Stimulated activated CD4-positive, alpha-beta T cell treated with anti-CD3 and anti-CD28 coated beads, Interleukin-15, amount 100 ng/mL, for 48 hours (primary cell): ENCODE measurements around the gene ANP32B.
A peak's percentile ranks its signal among the peaks of the same experiment; 100 is the strongest.
"Not testable (repeated sequence)": the region's sequence is repeated elsewhere in the genome, so short reads cannot be mapped to it uniquely, and the experiment has no call there.

Experiments used
- DNase-seq, 2 donors: peaks; one replicate each; pipeline ENCODE4 v3.0.0-alpha.2; 2020; ENCODE audit warnings: low read depth in 2 of 2

Gene ANP32B

DNA sequence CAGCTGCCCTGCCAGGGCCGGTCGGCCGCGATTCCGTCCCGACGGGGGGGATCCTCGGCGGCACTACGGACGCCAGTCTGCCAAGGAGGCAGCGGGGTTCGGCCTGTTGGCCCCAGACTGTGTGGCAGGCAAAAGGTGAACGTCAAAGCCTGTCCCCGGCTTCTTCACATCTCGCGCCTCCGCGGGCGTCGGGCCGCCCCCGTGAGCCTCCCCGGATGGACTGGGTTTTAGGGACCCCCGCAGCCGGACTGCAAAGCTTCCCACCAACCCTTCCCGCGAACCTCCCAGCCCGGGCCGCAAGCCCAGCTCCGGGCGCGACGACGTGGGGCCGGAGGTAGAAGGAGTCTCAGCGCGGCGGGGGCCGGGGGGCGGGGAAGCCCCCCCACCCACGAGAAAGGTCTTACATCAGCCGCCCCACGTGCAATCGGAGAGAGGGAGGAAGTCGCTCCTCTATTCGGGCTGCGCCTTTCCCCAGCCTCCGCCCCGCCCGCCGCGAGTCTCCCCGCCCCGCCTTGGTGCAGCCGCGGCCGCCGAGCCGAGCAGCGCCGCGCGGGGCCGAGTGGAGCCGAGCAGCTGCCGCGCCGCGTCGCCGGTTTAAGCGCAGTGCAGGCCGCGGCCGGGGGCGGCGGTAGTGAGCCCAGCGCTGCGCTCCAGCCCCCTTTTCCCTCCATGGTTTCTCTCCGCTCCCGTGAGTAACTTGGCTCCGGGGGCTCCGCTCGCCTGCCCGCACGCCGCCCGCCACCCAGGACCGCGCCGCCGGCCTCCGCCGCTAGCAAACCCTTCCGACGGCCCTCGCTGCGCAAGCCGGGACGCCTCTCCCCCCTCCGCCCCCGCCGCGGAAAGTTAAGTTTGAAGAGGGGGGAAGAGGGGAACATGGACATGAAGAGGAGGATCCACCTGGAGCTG lies at the start of gene ANP32B:
ANP32B (plus strand) TSS at position 659 of the 906 bp plus-strand sequence; CDS start at position 874, 215 bp downstream.
- DNase-seq = peak; percentile 91 to 96

DNA sequence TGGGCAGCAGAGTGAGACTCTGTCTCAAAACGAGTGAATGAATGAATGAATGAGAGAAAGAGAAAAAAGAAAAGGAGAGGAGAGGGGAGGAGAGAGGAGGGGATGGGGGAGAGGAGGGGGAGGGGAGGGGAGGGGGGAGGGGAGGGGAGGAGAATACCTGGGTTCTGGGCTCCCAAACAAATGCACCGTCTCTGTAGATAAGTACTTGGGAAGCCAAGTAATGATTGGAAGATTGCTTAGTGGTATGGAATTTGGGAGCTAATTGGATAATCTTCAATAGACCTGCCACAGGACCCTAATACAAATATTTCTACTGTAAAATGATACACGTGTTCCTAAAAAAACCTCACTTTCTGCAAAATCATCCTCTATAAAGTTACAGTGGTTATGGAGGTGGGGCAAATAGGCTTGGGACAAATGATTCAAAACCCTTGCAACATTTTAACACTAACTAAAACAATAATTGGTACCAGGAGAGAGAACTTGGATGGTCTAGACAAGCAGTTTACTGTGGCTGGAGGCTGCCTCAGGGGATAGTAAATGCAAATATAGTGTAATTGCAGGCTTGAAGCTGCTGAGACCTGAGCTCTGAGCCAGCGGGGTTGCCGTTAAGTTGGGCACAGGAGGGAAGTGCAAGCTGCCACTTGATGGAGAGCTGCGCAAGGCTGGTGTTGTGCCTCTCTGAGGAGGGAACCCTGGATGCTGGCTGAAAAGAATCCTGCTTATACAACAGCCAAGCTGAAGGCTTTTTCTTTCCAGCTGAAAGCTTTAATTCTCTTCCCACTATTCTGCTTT lies 48.6 kb upstream of the ANP32B start:
- DNase-seq = no peak

DNA sequence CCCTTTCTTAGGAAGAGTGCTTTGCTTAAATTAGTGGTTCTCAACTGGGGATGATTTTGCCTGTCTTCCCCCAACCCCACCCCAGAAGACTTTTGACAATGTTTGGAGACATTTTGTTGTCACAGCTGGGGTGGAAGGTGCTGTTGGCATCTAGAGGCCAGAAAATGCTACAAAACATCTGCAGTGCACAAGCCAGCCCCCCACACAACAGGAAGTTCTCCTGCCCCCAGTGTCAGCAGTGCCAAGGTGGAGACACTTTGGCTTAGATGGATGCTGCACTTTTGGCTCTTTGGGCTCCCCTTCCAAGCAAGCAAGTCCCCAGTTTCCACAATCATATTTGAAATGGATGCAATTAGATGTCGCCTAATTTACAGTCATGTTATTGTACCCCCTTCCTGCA lies 47.9 kb upstream of the ANP32B start:
- no peak for DNase-seq

DNA sequence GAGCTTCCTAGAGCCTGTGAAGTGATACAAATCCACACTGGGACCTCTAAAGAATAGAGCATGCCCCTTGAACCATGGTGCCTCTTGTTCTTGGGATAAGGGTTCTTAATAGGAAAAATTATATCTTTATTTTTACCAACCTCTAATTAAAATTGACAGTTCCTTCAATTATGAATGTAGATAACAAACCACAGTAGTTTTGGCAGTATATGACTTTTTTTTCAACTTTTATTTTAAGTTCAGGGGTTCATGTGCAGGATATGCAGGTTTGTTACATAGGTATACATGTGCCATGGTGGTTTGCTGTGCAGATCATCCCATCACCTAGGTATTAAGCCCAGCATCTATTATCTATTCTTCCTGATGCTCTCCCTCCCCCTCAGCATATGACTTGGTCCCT lies 46.1 kb upstream of the ANP32B start:
- DNase-seq = no peak

DNA sequence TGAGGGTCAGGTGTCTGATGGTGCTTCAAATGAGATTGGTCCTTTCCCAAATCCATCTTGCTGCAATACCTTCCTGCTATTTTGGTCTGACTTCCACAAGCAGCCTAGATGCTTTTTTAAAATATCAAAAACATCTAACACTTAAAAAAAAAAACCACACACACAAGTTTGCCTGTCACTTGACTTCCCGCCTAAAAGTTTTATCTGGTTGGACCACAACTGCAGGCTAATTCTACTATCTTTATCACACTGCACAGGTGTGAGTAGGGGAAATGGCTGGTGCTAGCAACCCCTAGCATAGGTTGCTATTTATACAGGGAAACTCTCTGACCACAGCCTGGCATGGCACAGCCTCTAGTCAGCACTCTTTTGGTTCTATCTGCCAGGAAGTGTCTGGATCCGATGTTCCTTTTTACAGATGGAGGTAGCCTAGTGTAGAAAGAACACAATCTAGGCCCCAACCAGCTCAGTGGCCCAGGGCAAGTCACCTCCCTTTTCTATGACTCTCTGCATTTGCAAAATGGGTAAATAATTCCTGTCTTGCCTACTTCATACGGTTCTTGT lies 45.0 kb upstream of the ANP32B start, which contains the start of gene HEMGN:
HEMGN (minus strand) TSS at position 92 of the 564 bp plus-strand sequence; CDS start at position 56, 36 bp downstream.
- no peak for DNase-seq

DNA sequence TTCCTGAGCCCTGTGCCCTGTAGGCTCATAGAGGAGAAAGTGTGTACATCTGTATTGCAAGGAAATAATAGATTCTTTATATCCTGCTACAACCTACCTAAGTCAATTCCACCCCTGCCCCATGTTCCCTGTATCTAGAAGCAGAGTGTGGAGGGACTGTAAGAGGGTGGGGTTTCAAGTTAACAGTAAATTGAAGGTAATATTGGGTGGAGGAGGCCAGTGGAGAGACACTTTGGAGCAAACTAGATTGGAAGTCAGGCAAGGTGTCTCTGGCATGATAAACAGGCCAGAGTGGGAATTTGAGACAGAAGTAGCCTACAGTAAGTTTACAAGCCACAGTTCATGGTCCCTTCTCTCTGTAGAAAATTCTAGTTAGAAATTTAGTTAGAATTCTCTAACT lies 42.9 kb upstream of the ANP32B start:
- DNase-seq = no peak

DNA sequence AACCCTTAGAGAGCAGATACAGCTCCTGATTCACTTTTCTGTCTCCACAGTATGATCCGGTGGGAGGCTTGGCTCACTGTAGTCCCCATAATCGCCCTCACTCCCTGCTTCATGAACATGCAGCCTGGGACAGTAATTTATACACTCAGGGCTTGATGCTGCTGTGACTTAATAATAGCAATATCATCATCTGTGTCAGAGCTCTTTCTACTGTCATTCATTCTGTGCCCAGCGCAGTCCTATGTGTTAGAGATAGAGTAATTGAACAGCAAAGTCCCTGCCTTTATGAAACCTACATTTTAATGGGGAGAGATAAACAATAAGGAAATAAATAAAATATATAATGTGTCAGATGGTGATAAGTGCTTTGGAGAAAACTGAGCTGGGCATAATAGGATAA lies 42.4 kb upstream of the ANP32B start:
- no peak for DNase-seq

DNA sequence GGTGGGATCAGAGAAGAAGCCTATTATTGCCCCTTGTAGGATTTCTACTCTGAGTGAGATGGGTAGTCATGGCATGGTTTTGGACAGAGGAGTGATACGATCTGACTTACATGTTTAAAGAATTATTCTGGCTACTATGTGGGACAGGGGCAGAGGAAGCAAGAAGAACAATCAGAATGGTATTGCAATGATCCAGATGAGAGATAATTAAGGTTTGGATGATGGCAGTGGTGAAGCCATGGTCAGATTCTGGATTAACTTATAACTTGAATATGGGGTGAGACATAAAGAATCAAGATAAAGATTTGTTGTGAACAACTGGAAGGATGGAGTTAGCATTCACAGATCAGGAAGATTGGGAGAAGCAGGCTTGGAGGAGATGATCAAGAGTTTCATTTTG lies 41.8 kb upstream of the ANP32B start:
- DNase-seq = no peak

DNA sequence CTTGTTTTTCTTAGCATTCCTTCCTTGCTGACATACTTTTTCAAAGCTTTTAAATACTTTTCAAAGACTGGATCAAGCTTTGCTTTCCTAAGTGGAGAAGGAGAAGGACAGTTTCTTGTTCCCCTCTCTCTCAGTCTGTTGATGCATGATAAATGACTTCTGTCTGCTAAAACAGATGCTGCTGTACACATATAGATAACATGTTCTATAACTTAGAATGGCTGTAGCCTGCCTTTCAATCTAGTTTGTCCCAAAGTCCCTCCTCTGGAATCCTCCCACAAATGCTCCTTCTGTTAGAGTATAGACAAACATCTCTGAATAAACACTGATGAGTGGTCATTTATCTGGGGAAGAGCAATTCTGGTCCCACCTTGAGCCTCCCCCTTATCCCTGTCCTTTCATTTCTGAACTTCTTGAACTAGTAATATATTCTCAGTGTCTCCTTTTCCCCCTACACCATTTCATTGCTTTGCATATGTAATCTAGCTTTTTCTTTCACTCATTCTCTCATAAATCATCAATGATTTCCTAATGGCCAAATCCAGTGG lies 39.8 kb upstream of the ANP32B start:
- no peak for DNase-seq

DNA sequence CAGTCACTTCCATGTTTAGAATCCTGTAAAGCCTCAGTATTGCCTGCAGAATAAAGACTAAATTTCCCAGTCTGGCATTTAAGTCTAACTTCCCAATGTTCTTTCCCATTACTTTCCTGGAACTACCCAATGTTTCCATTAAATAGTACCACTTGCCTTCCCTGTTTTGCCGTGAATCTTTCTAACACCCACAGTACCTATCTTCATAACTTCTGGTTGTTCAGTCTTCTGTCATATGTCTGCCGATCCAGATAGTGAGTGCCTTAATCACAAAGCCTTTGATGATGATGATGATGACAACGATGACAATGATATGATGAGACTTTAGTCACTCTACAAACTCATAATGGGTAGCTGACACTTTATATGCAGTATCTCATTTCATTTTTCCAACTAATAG lies 38.5 kb upstream of the ANP32B start:
- DNase-seq = no peak

DNA sequence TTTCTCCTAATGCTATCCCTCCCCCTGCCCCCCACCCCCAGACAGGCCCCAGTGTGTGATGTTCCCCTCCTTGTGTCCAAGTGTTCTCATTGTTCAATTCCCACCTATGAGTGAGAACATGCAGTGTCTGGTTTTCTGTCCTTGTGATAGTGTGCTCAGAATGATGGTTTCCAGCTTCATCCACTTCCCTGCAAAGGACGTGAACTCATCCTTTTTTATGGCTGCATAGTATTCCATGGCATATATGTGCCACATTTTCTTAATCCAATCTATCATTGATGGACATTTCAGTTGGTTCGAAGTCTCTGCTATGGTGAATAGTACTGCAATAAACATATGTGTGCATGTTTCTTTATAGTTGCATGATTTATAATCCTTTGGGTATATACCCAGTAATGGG lies 37.7 kb upstream of the ANP32B start:
- not testable (repeated sequence) for DNase-seq

DNA sequence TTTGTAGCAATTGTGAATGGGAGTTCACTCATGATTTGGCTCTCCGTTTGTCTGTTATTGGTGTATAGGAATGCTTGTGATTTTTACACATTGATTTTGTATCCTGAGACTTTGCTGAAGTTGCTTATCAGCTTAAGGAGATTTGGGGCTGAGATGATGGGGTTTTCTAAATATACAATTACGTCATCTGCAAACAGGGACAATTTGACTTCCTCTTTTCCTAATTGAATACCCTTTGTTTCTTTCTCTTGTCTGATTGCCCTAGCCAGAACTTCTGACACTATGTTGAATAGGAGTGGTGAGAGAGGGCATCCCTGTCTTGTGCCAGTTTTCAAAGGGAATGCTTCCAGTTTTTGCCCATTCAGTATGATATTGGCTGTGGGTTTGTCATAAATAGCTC lies 36.0 kb upstream of the ANP32B start:
- not testable (repeated sequence) for DNase-seq

DNA sequence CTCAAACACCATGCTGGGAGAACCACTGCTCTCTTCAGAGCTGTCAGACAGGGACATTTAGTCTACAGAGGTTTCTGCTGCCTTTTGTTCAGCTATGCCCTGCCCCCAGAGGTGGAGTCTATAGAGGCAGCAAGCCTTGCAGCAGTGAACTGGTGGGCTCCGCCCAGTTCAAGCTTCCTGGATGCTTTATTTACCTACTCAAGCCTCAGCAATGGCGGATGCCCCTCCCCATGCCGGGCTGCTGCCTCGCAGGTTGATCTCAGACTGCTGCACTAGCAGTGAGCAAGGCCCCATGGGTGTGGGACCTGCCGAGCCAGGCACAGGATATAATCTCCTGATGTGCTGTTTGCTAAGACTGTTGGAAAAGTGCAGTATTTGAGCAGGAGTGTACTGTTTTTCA lies 32.3 kb upstream of the ANP32B start:
- not testable (repeated sequence) for DNase-seq

DNA sequence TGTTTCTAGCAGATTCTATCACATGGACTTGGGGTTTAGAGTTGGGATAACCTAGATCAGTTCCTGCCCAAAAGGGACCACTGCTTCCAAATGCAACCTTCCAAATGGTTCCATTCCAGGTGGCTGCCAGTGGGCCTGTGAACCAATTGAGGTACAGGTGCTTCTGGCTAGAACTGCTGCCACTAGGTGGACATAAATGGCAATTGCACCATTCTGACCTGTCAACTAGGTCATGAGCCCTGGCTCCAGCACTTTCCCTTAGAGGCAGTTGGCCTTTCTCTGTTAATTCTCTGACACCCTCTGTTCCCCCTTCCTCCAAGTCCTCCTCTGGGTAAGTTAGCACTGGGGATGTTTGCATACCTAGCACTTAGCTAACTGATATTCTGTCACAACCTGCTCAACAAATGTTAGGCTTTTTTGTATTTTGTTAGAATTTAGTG lies 28.6 kb upstream of the ANP32B start:
- DNase-seq = peak; percentile 6 to 23

DNA sequence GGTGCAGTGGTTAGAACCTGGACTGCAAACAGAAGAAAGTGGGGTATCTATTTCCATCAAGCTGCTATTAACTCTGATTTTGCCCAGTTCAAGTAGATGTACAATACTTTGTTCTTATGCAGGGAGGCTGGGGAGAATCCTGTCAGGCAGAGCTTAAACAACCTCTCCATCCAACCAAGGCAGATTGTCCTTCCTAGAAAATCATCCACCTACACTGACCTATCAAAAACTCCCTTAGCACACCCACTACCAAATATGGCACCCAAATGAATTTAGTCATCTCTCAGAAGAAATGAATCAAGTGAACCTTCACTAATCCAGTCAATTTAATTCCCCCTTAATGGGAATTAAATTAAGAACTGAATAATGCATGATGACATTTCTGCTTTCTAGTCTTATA lies 26.8 kb upstream of the ANP32B start:
- DNase-seq = no peak

DNA sequence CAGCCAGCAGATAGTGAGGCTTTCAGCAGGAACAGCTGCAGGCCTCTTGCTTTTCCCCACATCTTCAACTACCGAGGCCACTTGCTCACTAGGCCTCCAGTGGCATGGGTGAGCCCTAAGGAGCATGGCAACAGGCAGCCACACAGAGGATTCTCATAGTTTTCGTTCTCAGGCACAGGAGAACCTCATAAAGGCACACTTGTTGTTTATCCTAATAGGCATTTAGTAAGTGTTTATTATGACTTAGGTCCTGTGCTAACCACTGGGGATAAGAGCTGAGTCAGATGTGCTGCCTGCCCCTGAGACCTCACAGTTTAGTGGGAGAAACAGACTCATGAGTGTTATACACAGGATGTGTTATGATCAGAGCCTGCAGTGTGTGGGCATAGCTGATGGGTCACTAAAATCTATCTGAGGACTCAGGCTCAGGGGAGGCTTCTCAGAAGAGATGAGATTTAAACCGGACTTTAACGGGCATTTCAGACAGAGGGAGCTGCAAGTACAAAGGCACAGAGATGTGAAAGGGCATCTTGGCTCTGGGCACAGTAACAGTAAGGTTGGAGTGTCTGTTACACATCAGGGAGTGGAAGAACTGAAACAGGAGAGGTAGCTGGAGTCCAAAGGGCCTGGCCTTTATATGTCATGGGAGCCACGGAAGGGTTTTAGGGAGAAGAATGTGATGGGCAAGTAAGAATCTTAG lies 24.2 kb upstream of the ANP32B start:
- no peak for DNase-seq

DNA sequence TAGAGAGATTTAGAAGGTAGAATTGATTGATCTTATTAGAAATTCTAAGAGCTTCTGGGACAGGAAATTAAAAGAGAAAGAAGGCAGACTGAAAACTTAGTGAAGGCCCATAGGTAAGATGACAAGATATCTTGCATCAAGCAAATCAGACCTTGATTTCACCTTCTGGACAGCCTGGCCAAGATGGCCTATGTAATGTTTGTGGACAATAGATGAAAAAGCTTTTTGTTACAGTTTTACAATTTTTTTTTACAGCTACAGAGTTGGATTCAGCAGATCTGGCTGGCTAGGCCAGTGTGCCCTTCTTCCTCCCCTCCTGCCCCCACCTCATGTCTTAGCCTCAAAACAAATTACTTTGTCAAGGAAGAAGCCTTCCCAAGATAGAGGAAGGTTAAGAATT lies 23.6 kb upstream of the ANP32B start:
- no peak for DNase-seq

DNA sequence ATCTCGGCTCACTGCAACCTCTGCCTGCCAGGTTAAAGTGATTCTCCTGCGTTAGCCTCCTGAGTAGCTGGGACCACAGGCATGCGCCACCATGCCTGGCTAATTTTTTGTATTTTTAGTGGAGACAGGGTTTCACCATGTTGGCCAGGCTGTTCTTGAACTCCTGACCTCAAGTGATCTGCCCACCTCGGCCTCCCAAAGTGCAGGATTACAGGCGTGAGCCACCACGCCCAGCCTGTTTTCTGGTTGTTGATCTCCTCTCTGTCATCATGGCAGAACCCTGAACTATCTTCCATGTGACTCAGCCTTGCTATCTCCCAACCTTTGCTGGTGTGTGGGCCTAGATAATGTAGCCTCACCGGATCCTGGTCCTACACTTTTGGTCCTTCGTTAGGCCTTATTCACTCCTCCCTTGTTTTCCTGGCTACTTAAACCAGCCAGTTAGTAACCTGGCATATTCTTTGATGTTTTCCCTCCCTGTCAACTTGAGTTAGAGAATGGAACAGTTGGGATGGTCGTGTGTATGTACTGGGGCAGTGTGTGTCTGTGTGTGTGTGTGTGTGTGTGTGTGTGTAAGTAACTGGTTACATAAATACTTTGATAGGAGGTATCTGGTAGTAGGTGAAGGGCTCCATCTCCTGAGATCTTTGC lies 22.3 kb upstream of the ANP32B start:
- DNase-seq = not testable (repeated sequence)

DNA sequence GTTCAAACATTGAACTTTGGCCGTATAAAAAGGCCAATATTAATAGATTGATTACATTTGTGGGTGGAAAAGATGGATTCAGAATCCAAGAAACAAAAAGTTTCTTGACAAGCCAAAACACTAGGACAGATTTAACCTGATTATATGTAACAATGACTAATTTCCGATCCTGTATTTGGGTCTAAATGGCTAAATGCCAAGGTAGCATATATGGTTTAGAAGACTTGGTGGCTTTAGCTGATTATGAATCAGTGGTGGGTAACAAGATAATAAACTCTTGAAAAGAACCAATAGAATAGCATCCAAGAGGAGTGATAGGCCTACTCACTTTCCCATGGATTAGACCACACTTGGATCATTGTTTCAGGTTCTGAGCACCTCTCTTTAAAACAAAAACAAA lies 21.8 kb upstream of the ANP32B start:
- no peak for DNase-seq

DNA sequence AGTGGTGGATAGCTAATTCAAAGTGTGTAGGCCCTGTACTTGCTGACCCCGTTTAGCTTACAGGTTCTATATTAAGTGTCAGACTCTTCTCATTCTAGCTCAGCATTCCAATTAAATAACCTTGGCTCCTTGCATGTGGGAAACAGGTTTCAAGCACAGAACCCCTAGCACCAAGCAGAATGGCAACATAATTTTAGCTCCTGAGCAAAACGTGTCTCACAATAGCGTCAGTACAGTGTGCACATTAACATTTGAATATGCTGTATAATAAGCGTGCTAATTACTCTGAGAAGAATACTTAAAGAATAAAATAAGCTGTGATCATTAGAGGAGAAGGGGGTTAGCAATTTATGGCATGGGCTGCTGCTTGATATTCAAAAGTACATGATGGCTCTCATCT lies 21.0 kb upstream of the ANP32B start:
- DNase-seq = no peak

DNA sequence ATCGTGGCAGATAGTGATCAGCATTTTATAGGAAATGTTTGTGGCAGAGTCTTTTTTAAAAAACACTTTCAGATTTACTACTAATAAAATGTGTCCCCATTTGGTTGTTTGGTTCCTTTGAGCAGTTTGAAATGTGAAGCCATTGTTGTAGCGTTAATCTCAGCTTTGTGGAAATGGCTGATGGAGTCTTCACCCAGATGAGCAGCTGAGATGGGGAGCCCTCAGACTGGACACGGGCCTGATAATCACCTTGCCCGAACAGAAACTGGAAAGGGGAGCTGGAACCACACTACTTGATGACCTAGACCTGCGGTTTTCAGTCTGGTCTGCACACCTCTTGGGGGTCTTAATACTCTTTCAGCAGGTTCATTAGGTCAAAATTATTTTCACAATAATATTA lies 20.6 kb upstream of the ANP32B start:
- DNase-seq = no peak
